PFSK-1 (cell line): ENCODE results near the gene EVX2.

ENCODE experiments used
- POLR2AphosphoS5 ChIP-seq: IDR thresholded peaks from 2 replicates; pipeline ENCODE4 v1.6.1; 2012; ENCODE audit warnings: low read depth, mild to moderate bottlenecking, control low read depth, low read length, moderate library complexity
- REST ChIP-seq, 2 experiments: IDR thresholded peaks; 2 replicates each; pipeline versions ENCODE4 v1.6.1 to v1.8.0; 2011 to 2012; ENCODE audit warnings: low read depth in 2 of 2, low read length in 2 of 2, control low read depth in 1 of 2, inconsistent platforms in 1 of 2, mild to moderate bottlenecking in 1 of 2, moderate library complexity in 1 of 2; ENCODE audit not compliant: insufficient read depth in 1 of 2
- SIN3A ChIP-seq: IDR thresholded peaks from 2 replicates; pipeline ENCODE4 v1.6.1; 2012; ENCODE audit warnings: mild to moderate bottlenecking, low read length, moderate library complexity, borderline replicate concordance; ENCODE audit not compliant: insufficient read depth
- TAF1 ChIP-seq: IDR thresholded peaks from 2 replicates; pipeline ENCODE4 v1.6.1; 2012; ENCODE audit warnings: low read length, control low read depth, borderline replicate concordance; ENCODE audit not compliant: insufficient read depth

DNA sequence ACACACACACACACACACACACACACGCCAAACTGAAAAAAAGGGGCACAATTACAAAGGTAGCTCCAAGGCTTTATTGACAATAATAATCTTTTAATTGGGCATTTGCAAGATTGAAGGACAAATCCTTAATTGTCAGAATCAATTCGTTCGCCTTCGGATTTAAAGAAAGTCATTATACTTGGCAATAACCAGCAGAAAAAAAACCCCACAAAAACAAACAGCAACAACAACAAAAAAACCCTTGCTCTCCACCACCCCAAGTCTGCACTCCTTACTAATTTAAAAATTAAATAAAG lies 44.0 kb upstream of the EVX2 start:
- TF ChIP-seq POLR2AphosphoS5 (no peak), REST (IDR thresholded peaks at IDR 0.05; ENCODE audit: insufficient read depth in 1 of 2, low read depth in 2 of 2, low read length in 2 of 2) (no peak), TAF1 (no peak), SIN3A (no peak)
